ENCODE data around the gene DNAJB8.

GRCh38 chr3:128459461-128459820 lies 7.2 kb downstream of the DNAJB8 start:
- TF ChIP-seq BHLHE40 (IDR thresholded peaks at IDR 0.05; ENCODE audit: borderline replicate concordance) (no peak), TARDBP (IDR thresholded peaks at IDR 0.05) (no peak), ELF4 (IDR thresholded peaks at IDR 0.05) (no peak), ZNF384 (IDR thresholded peaks at IDR 0.05) (no peak), FOXK2 (IDR thresholded peaks at IDR 0.05) (no peak), ARNT (IDR thresholded peaks at IDR 0.05) (no peak), HDGF (IDR thresholded peaks at IDR 0.05; ENCODE audit: borderline replicate concordance) (no peak), L3MBTL2 (conservative IDR thresholded peaks at IDR 0.05) (no peak), SP1 (IDR thresholded peaks at IDR 0.05) (no peak), FOXM1 (IDR thresholded peaks at IDR 0.05; ENCODE audit: borderline replicate concordance) (no peak), CTBP1 (IDR thresholded peaks at IDR 0.05; ENCODE audit: borderline replicate concordance) (no peak), PKNOX1 (IDR thresholded peaks at IDR 0.05) (no peak)
